NCI-H146 (cell line): Measurements from ENCODE around the gene CLK4.

Experiments
- DNase-seq: peaks from one replicate; lab custom pipeline; 2025; lab: John Stamatoyannopoulos, UW

Gene CLK4

GRCh38 chr5:178553517-178553916, 73.3 kb downstream of the CLK4 start:
- DNase-seq = no peak
